ENCODE results near the gene EHMT1. TPM values are rescaled to one million over a fixed set of nuclear protein-coding genes. Genes with fewer than 3 reads are reported as not detected.
A peak's percentile ranks its signal among the peaks of the same experiment; 100 is the strongest.

Gene EHMT1
- 96.5 and 103 TPM in 2 replicates for total RNA-seq

- H3K4me1 Mint-ChIP-seq (ENCODE audit: low read depth), result peaks cover 21% of the 10 kb centered on the region
- peaks cover 40% of the 10 kb centered on the region for H3K36me3 Mint-ChIP-seq (ENCODE audit: low read depth)
- H3K27me3 Mint-ChIP-seq (ENCODE audit: low read depth), result no peaks in the 10 kb centered on the region
- H3K4me3 Mint-ChIP-seq (ENCODE audit: low read depth), result peak within 1 kb of the TSS; percentile 87
- peak within 1 kb of the TSS; percentile 87 for H3K27ac Mint-ChIP-seq
- DNase-seq (ENCODE audit: low spot score), result peak; percentile 89
- no peaks in the 10 kb centered on the region for H3K9me3 Mint-ChIP-seq
- intact Hi-C loops (cut with micrococcal nuclease), result loop anchor here (1.0 to 5.0 kb wide), 2 partner anchors 13 to 41 kb away; partner anchors contain the start of genes ARRDC1 and DPH7
Observed at GRCh38 chr9:137618105-137619067, at the start of gene EHMT1. Gene EHMT1 (plus strand): TSS chr9:137619005. CDS start chr9:137619029, 24 bp downstream.

GRCh38 chr9:137569609-137570203 lies 49.1 kb upstream of the EHMT1 start:
- Mint-ChIP-seq H3K4me3 (ENCODE audit: low read depth) (no peak overlapping the region), H3K27me3 (ENCODE audit: low read depth) (no peaks in the 10 kb centered on the region), H3K4me1 (ENCODE audit: low read depth) (peaks cover 12% of the 10 kb centered on the region), H3K9me3 (no peaks in the 10 kb centered on the region), H3K36me3 (ENCODE audit: low read depth) (peaks cover 34% of the 10 kb centered on the region), H3K27ac (no peak overlapping the region)
- intact Hi-C loops (cut with micrococcal nuclease), result no loop called here
- no peak for DNase-seq (ENCODE audit: low spot score)

GRCh38 chr9:137570566-137570965 lies 48.2 kb upstream of the EHMT1 start:
- Mint-ChIP-seq H3K4me1 (ENCODE audit: low read depth) (peaks cover 15% of the 10 kb centered on the region), H3K9me3 (no peaks in the 10 kb centered on the region), H3K36me3 (ENCODE audit: low read depth) (peaks cover 43% of the 10 kb centered on the region), H3K4me3 (ENCODE audit: low read depth) (no peak overlapping the region), H3K27ac (no peak overlapping the region), H3K27me3 (ENCODE audit: low read depth) (no peaks in the 10 kb centered on the region)
- DNase-seq (ENCODE audit: low spot score), result no peak
- intact Hi-C loops (cut with micrococcal nuclease), result no loop called here

GRCh38 chr9:137574192-137574591 lies 44.6 kb upstream of the EHMT1 start:
- DNase-seq (ENCODE audit: low spot score), result no peak
- H3K36me3 Mint-ChIP-seq (ENCODE audit: low read depth), result peaks cover 51% of the 10 kb centered on the region
- H3K27me3 Mint-ChIP-seq (ENCODE audit: low read depth), result no peaks in the 10 kb centered on the region
- H3K9me3 Mint-ChIP-seq, result no peaks in the 10 kb centered on the region
- intact Hi-C loops (cut with micrococcal nuclease), result no loop called here
- peaks cover 27% of the 10 kb centered on the region for H3K4me1 Mint-ChIP-seq (ENCODE audit: low read depth)
- H3K27ac Mint-ChIP-seq, result no peak overlapping the region
- no peak overlapping the region for H3K4me3 Mint-ChIP-seq (ENCODE audit: low read depth)

GRCh38 chr9:137575364-137575715 lies 43.5 kb upstream of the EHMT1 start:
- Mint-ChIP-seq H3K27me3 (ENCODE audit: low read depth) (no peaks in the 10 kb centered on the region), H3K4me1 (ENCODE audit: low read depth) (peaks cover 24% of the 10 kb centered on the region), H3K4me3 (ENCODE audit: low read depth) (no peak overlapping the region), H3K9me3 (no peaks in the 10 kb centered on the region), H3K27ac (peak overlapping the region; percentile 15), H3K36me3 (ENCODE audit: low read depth) (peaks cover 47% of the 10 kb centered on the region)
- DNase-seq (ENCODE audit: low spot score), result no peak
- intact Hi-C loops (cut with micrococcal nuclease), result loop anchor here (5.0 kb wide), 1 partner anchor 42 kb away; the partner anchor contains the start of gene EHMT1

GRCh38 chr9:137575716-137576411 lies 42.9 kb upstream of the EHMT1 start:
- intact Hi-C loops (cut with micrococcal nuclease), result loop anchor here (5.0 kb wide), 1 partner anchor 41 kb away; the partner anchor contains the start of gene EHMT1
- Mint-ChIP-seq H3K27ac (peak overlapping the region; percentile 15), H3K36me3 (ENCODE audit: low read depth) (peaks cover 42% of the 10 kb centered on the region), H3K9me3 (no peaks in the 10 kb centered on the region), H3K4me3 (ENCODE audit: low read depth) (peak overlapping the region; percentile 51), H3K4me1 (ENCODE audit: low read depth) (peaks cover 19% of the 10 kb centered on the region), H3K27me3 (ENCODE audit: low read depth) (no peaks in the 10 kb centered on the region)
- DNase-seq (ENCODE audit: low spot score), result no peak

- H3K27me3 Mint-ChIP-seq (ENCODE audit: low read depth), result no peaks in the 10 kb centered on the region
- peak within 1 kb of the TSS; percentile 84 for H3K4me3 Mint-ChIP-seq (ENCODE audit: low read depth)
- DNase-seq (ENCODE audit: low spot score), result peak; percentile 91
- peaks cover 52% of the 10 kb centered on the region for H3K36me3 Mint-ChIP-seq (ENCODE audit: low read depth)
- intact Hi-C loops (cut with micrococcal nuclease), result loop anchor here (2.0 to 5.0 kb wide), 2 partner anchors 28 to 39 kb away; partner anchors contain the start of genes EHMT1, MRPL41 and PNPLA7
- H3K4me1 Mint-ChIP-seq (ENCODE audit: low read depth), result peaks cover 18% of the 10 kb centered on the region
- H3K9me3 Mint-ChIP-seq, result no peaks in the 10 kb centered on the region
- H3K27ac Mint-ChIP-seq, result peak within 1 kb of the TSS; percentile 42
Observed at GRCh38 chr9:137578518-137579258, 40.1 kb upstream of the EHMT1 start, which contains the start of gene DPH7. Gene DPH7 (minus strand): TSS chr9:137578925. CDS start chr9:137578777, 148 bp downstream.

GRCh38 chr9:137579259-137579604 lies 39.6 kb upstream of the EHMT1 start:
- Mint-ChIP-seq H3K4me3 (ENCODE audit: low read depth) (peak overlapping the region; percentile 84), H3K4me1 (ENCODE audit: low read depth) (peaks cover 18% of the 10 kb centered on the region), H3K27me3 (ENCODE audit: low read depth) (no peaks in the 10 kb centered on the region), H3K36me3 (ENCODE audit: low read depth) (peaks cover 49% of the 10 kb centered on the region), H3K9me3 (no peaks in the 10 kb centered on the region), H3K27ac (peak overlapping the region; percentile 42)
- DNase-seq (ENCODE audit: low spot score), result no peak
- intact Hi-C loops (cut with micrococcal nuclease), result loop anchor here (2.0 to 5.0 kb wide), 2 partner anchors 28 to 38 kb away; partner anchors contain the start of genes EHMT1, MRPL41 and PNPLA7

- intact Hi-C loops (cut with micrococcal nuclease), result no loop called here
- Mint-ChIP-seq H3K4me3 (ENCODE audit: low read depth) (no peak overlapping the region), H3K4me1 (ENCODE audit: low read depth) (peaks cover 17% of the 10 kb centered on the region), H3K36me3 (ENCODE audit: low read depth) (peaks cover 44% of the 10 kb centered on the region), H3K9me3 (no peaks in the 10 kb centered on the region), H3K27ac (no peak overlapping the region), H3K27me3 (ENCODE audit: low read depth) (no peaks in the 10 kb centered on the region)
- DNase-seq (ENCODE audit: low spot score), result no peak
Observed at GRCh38 chr9:137580209-137580953, 38.4 kb upstream of the EHMT1 start.

GRCh38 chr9:137580954-137581322 lies 37.9 kb upstream of the EHMT1 start:
- H3K27ac Mint-ChIP-seq, result no peak overlapping the region
- no peak for DNase-seq (ENCODE audit: low spot score)
- H3K4me1 Mint-ChIP-seq (ENCODE audit: low read depth), result peaks cover 11% of the 10 kb centered on the region
- no peak overlapping the region for H3K4me3 Mint-ChIP-seq (ENCODE audit: low read depth)
- H3K9me3 Mint-ChIP-seq, result no peaks in the 10 kb centered on the region
- peaks cover 41% of the 10 kb centered on the region for H3K36me3 Mint-ChIP-seq (ENCODE audit: low read depth)
- intact Hi-C loops (cut with micrococcal nuclease), result no loop called here
- no peaks in the 10 kb centered on the region for H3K27me3 Mint-ChIP-seq (ENCODE audit: low read depth)

GRCh38 chr9:137581361-137582285 lies 37.2 kb upstream of the EHMT1 start:
- peaks cover 6% of the 10 kb centered on the region for H3K4me1 Mint-ChIP-seq (ENCODE audit: low read depth)
- no peak overlapping the region for H3K27ac Mint-ChIP-seq
- H3K9me3 Mint-ChIP-seq, result no peaks in the 10 kb centered on the region
- H3K27me3 Mint-ChIP-seq (ENCODE audit: low read depth), result no peaks in the 10 kb centered on the region
- no peak for DNase-seq (ENCODE audit: low spot score)
- intact Hi-C loops (cut with micrococcal nuclease), result no loop called here
- peaks cover 41% of the 10 kb centered on the region for H3K36me3 Mint-ChIP-seq (ENCODE audit: low read depth)
- H3K4me3 Mint-ChIP-seq (ENCODE audit: low read depth), result no peak overlapping the region

Data from activated T-helper 2 cell treated with anti-CD3 and anti-CD28 coated beads, Interferon-gamma antibody, Interleukin-2, Interleukin-4, amounts not matched to agents 10 μg/mL and 5 μg/mL and 100 μg/mL, durations not matched to agents 14 hours and 24 hours and 36 hours (primary cell).